ENCODE data around the gene PRND.
"Not testable (repeated sequence)": the region's sequence is repeated elsewhere in the genome, so short reads cannot be mapped to it uniquely, and the experiment has no call there.

PRND gene, protein sequence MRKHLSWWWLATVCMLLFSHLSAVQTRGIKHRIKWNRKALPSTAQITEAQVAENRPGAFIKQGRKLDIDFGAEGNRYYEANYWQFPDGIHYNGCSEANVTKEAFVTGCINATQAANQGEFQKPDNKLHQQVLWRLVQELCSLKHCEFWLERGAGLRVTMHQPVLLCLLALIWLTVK

DNA sequence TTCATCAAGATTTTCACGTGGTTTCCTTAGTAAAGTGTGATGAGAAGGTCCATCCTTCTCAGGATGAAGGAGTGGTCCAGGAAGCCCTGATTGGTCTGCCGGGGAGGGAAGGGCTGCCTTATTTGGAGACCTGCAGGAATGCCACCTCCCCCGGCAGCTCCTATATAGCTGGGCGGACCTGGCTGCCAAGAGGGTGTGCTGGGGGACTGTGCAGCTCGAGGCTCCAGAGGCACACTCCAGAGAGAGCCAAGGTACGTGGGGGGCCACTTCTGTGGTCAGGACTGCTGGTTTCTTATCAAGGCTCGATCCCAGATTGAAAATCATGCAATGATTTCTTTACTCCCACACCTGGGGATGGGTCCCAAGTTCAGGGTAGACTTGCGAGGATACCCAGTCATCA lies at the start of gene PRND:
PRND (plus strand) TSS at position 191 of the 400 bp plus-strand sequence. CDS start 2,643 bp downstream, outside the sequence.
- no peak for DNase-seq (ENCODE audit: low read depth)

GRCh38 chr20:4672948-4673347 lies 48.8 kb upstream of the PRND start:
- DNase-seq (ENCODE audit: low read depth), result no peak

- no peak for DNase-seq (ENCODE audit: low read depth)
Observed at GRCh38 chr20:4673371-4674001, 48.2 kb upstream of the PRND start.

DNA sequence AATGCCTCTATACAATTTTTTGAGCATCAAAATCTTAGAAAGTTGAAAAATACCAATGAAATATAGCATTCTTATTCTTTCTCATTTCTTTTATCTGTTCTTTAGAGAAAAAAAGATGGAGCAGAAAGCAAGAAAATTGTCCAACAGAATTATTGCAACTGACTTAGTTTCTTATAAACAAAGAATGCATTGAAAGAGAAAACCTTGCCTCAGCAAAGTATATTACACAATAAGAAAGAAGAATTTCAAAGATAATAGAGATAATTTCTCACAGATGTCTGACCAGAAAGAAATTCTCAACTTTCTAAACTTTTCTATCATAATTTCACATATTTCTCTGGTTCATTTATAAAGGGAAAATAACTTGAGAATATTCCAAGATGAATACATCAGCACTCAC lies 47.0 kb upstream of the PRND start:
- DNase-seq (ENCODE audit: low read depth), result no peak

DNA sequence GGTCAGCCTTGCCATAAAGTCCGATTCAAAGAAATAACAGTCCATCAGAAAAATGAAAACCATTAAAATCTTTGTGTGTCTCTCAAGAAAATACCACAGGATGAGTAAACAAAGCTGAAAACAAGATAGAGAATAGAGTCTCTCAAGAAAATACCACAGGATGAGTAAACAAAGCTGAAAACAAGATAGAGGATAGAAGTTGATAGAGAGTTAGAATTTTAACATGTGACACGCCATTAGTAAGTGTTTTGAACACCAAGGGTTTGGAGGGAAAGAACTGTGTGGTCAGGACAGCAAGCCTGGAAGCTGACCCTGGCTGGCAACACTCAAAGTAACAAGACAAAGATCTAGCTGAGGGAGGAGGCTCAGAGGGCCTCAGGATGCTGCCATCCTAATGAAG lies 43.9 kb upstream of the PRND start:
- DNase-seq (ENCODE audit: low read depth), result no peak

DNA sequence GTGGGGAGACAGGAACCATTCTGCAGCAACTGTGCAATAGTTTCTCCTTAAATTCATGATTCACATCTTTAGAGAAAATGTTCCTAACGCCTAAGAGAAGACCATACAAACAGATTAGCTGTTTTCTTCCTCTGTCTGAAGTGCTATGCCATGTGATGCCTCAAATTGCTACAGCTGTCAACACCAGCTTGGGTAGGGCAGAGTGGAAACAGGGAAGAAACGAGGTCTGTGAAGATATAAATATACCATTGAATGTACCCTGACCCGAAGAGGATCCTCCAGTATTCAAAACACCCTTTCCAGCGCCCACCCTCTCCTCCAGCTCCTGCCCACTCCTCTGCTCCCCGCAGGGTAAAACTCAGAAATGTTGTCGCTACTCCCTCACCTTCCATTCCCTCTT lies 40.3 kb upstream of the PRND start:
- no peak for DNase-seq (ENCODE audit: low read depth)

DNA sequence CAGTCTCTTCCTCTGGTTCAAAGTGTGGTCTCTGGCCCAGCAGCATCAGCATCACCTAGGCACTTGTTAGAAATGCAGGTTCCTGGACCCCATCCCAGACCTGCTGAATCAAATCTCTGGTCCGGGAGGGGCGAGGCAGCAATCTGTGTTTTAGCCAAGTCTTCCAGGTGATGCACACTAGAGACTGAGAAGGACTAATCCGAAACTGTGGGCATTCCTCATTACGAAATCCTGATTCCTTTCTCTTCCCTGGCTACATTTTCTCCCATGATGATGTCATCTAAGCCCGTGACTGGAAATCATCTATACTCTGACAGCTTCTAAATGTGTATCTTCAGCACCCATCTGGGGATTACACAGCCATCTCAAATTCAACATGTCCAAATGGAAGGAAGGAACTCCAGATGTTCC lies 39.7 kb upstream of the PRND start:
- DNase-seq (ENCODE audit: low read depth), result no peak

GRCh38 chr20:4682682-4683081 lies 39.0 kb upstream of the PRND start:
- DNase-seq (ENCODE audit: low read depth), result no peak

GRCh38 chr20:4683261-4683660 lies 38.4 kb upstream of the PRND start:
- DNase-seq (ENCODE audit: low read depth), result no peak

GRCh38 chr20:4684837-4685413 lies 36.8 kb upstream of the PRND start:
- no peak for DNase-seq (ENCODE audit: low read depth)

- DNase-seq (ENCODE audit: low read depth), result no peak
Observed at GRCh38 chr20:4685923-4686221, 35.8 kb upstream of the PRND start.

DNA sequence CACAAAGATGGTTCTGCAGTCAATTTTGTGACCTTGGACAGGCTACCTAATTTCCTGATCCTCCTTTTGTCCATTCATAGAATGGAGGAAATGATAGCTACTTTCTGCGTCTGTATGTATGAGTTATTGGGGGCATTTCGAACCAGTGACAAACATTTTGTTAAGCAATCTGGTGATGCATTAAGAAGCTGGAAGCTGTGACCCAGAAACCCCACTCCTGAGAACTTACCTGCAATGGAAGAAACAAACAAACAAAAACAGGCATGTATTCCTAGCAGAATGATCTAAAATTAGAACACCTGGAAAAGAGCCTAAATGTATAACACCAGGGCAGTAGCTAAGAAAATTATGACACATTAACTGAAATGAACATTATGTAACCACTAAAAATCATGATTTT lies 33.4 kb upstream of the PRND start:
- DNase-seq (ENCODE audit: low read depth), result no peak

DNA sequence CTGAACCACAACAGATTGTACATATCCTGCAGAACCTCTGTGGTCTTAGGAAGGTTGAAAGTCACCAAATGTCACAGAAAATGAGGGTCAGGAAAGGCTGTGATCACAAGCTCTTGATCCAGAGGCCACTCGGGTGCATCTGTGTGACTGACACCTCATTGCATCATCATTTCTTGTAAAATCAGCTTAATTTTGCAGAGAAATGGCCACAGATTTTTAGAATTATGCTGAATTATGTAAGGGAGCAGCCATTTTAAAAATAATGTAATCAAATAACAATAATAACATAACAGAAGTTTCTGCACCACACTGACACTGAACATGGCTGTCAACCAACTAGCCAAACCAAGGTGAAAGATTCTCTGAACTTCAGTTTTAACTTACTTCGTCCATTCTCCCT lies 32.5 kb upstream of the PRND start:
- DNase-seq (ENCODE audit: low read depth), result no peak

DNA sequence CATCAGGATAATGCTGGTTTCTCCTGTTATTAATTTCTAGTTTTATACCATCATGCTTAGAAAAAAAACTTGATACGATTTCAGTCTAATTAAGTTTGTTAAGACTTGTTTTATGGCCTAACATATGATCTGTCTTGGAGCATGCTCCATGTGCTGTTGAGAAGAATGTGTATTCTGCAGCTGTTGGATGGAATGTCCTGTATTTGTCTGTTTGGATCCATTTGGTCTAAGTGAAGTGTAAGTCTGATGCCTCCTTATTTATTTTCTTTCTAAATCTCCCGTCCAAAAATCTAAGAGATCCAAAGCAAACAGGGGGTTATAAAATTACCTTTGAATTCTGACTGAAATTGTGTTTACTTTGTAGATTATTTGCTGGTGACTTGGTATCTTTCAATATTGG lies 30.0 kb upstream of the PRND start:
- no peak for DNase-seq (ENCODE audit: low read depth)

DNA sequence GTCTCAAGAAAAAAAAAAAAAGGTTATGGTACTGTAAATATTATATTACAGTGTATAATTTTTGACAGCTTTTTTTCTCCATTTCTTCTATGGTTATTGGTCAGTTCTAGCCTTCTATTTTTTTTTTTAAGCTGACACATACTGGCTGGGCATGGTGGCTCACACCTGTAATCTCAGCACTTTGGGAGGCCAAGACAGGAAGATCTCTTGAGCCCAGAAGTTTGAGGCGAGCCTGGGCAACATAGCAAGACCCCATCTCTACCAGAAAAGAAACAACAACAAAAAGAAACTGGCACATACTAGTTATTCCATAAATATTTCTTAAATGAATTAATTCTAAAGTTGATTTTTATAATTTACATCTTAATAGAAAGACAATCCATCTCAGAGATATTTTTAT lies 27.6 kb upstream of the PRND start:
- no peak for DNase-seq (ENCODE audit: low read depth)

GRCh38 chr20:4697189-4697830 lies 24.4 kb upstream of the PRND start:
- DNase-seq (ENCODE audit: low read depth), result no peak

DNA sequence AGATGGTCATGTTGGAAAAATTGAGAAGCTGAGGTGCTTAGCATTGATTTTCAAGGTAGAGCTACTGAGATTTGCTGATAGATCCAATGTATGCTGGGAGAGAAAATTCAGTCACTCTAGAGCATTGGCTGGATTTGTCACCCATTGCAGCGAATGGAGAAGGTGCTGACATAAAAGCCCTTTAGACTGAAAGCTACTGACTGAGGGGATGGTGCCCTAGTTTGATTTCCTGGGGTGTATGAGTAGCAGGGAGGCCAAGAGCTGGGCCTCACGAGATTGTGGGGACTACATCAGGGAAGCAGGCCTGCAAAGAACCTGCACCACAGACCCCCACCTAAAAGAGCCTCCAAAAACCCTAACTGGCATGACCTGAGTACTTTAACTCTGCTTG lies 23.9 kb upstream of the PRND start:
- DNase-seq (ENCODE audit: low read depth), result no peak

- DNase-seq (ENCODE audit: low read depth), result no peak
Observed at GRCh38 chr20:4699216-4699615, 22.5 kb upstream of the PRND start.

- no peak for DNase-seq (ENCODE audit: low read depth)
Observed at GRCh38 chr20:4699957-4700356, 21.8 kb upstream of the PRND start.

DNA sequence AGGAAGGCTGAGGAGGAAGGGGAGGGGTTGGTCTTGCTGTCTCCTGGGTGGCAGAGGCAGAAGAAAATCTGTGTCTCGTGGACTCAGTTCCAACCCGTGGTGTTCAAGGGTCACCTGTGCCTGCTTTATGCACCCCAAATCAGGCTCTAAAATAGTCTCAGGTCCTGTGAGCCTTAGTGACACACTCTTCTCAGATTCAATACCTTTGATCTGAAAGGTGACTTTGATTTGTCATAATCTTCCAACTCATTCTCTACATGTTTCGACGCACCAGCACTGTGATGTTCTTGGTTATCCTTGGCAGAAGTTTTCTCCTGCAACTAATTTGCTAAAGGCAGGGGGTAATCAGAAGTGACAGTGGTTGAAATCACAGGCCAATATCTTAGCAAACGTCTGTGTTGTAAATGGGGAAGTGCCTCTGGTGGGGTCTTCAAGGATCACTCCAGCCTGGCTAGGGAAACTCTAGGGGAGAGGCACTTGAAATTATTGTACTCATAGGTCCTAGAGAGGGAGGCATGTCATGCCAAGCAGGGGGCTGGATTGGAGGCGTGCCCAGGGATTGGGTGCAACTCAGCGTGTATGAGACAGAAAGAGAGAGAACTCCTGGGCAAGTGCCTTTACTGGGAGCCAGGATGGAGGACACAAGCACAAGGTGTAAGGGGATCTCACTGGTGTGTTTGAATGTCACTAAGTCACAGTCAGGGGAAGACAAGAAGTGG lies 19.0 kb upstream of the PRND start:
- no peak for DNase-seq (ENCODE audit: low read depth)

DNA sequence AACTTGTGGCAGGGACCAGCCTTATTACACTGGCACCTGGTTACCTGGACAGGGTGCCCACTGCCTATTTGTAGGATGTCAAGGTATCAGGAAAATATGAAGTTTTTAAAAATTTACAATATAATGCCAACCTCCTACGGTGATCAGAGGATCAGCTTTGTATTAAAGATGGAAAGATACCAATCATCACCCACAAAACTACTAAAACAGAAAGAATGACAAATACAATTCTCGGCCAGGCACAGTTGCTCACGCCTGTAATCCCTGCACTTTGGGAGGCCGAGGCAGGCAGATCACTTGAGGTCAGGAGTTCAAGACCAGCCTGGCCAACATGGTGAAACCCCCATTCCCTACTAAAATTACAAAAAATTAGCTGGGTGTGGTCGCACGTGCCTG lies 18.4 kb upstream of the PRND start:
- no peak for DNase-seq (ENCODE audit: low read depth)

- DNase-seq (ENCODE audit: low read depth), result not testable (repeated sequence)
Observed at GRCh38 chr20:4706941-4707340, 14.8 kb upstream of the PRND start.

- no peak for DNase-seq (ENCODE audit: low read depth)
Observed at GRCh38 chr20:4708036-4708435, 13.7 kb upstream of the PRND start.
